Epidermal melanocyte (primary cell): ENCODE data around the gene SAMD4A.
"Not testable (repeated sequence)": the region's sequence is repeated elsewhere in the genome, so short reads cannot be mapped to it uniquely, and the experiment has no call there.

Experiments
- DNase-seq: peaks from one replicate; pipeline ENCODE4 v3.0.0; 2011; ENCODE audit warnings: low spot score; ENCODE audit not compliant: insufficient read length

The SAMD4A gene

GRCh38 chr14:54797556-54797955 is 230.6 kb downstream of the SAMD4A start:
- DNase-seq, result no peak

DNA sequence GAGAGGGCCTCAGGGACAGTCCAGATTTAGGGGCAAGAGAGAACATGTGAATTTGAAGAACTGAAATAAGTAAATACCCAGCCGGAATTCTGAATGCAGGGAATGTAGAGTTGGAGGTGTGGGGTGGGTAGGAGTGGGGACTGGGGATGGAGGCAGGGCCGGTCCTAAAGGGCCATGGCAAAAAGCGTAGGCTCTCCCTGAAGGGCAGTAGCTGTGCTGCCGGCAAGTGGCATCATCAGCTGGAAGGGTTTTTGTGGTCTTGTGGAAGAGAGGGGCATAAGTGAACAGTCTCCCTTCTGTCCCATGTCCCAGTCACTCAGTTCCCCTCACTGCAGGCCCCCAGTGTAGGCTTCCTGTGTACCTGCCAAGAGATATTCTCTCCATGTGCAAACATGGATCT is 231.1 kb downstream of the SAMD4A start:
- no peak for DNase-seq

DNA sequence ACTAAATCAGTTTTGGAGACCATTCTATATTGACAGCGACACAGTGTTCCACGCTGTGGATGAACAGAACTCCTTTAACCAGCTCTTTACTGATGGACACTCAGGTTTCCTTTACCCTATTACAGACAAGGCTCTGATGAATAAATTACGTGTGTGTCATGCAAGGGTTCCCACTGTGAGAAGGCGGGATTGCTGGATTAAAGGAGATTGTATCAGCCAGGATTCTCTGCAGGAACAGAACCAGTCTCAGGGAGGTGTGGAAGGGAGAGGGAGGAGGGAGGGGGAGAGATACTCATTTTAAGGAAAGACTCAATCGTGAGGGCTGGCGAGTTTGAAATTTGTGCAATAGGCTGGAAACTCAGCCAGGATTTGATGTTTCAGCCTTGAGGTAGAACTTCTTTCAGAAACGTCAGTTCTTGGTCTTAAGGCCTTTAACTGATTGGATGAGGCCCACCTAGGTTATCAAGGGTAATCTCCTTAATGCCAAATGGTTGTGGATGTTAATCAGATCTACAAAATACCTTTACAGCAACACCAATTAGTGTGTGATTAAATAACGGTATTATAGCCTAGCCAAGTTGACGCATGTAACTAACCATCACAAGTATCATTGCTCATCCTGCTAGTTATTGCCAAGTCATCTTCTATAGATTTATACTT is 231.7 kb downstream of the SAMD4A start:
- no peak for DNase-seq

GRCh38 chr14:54801482-54801881 is 234.6 kb downstream of the SAMD4A start:
- DNase-seq, result not testable (repeated sequence)

- no peak for DNase-seq
Observed at GRCh38 chr14:54803396-54803795, 236.5 kb downstream of the SAMD4A start.

DNA sequence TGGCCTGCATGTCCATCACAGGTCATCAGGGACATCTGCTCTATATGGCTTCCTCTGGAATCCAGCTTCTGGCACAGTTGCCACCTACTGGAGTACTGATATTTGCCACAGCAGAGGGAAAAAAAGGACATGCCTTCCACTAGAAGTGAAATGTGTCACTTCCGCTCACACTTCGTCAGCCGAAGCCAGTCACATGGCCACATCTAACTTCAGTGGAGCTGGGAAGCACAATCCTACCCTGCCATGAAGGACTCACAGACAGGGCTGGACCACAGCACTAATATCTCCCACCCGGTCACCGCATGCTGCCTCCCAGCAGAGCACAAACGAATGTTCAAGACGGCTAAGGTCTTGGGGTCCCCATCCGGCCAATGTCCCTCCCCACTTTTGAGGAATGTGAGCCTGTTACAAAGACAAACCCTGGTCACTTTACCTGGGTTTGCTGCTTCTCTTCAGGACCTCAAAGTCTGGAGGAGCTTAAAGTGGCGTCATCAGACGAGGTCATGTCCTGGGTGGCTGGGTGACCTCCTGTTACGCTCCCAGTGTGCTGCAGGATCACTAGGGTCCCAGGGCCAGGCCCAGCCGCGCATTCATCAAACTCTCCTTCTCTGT is 237.1 kb downstream of the SAMD4A start:
- DNase-seq, result no peak

- no peak for DNase-seq
Observed at GRCh38 chr14:54804538-54805041, 237.7 kb downstream of the SAMD4A start.

GRCh38 chr14:54805070-54805444 is 238.1 kb downstream of the SAMD4A start:
- no peak for DNase-seq

DNA sequence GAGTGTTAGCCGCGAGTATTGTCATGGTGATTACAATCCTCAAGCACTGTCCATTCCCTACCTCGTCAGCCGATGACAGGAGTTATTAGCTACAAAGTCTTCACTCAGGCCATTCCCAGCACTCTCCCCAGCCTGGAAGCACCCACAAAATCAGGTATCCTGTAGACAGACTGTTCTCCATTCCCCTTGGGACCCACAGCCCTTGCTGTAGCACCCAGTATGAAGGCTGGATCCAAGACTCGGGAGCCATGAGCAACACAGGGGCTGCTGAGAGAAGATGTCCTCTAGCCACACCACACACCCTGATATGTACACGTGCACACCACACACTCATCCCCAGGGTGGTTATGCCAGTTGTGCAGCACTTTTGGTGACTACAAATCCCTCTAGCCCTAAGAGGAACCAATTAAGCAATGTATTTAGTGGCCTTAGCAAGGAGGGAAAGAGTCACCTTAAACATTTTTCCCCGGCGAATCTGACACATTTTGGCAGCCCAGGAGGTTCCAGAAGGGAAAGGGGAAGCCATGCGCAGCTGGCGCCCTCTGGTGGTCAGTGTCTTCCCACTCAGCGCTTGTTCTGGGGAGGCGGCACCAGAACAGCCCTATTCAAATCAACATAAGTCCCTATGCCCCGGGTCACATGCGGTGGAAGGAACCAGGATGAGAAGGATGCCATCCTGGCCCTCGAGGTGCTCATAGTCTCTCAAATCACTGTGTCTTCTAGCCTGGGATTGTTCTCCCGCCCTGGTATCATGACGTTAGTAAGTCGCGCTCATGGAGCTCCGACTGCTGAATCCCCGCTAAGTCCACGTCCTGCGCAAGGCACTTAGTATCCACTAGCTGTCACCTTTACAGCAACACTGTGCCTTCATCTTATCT is 238.8 kb downstream of the SAMD4A start:
- peak; percentile 66 for DNase-seq

- DNase-seq, result no peak
Observed at GRCh38 chr14:54806616-54807015, 239.7 kb downstream of the SAMD4A start.

- DNase-seq, result no peak
Observed at GRCh38 chr14:54807428-54807827, 240.5 kb downstream of the SAMD4A start.

DNA sequence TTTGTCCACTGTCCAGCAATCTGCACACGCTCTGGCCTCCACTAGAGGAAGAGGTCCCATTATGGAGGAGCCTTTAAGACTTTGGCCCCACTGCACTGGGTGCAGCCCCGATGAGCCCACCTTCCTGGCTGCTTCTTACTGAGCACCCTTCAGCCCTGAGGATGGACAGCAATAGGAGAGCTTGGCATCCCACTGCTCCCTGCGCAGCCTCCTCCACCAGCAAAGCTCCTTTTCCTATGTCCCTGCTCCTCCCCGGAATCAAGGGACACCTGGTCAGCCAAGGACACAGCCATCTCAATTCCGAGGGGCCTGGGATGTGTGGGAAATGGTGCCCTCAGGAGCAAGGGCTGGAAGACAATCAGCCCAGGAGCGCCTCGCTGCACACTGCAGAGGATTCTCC is 241.0 kb downstream of the SAMD4A start:
- DNase-seq, result no peak

- no peak for DNase-seq
Observed at GRCh38 chr14:54808326-54809161, 241.6 kb downstream of the SAMD4A start.

DNA sequence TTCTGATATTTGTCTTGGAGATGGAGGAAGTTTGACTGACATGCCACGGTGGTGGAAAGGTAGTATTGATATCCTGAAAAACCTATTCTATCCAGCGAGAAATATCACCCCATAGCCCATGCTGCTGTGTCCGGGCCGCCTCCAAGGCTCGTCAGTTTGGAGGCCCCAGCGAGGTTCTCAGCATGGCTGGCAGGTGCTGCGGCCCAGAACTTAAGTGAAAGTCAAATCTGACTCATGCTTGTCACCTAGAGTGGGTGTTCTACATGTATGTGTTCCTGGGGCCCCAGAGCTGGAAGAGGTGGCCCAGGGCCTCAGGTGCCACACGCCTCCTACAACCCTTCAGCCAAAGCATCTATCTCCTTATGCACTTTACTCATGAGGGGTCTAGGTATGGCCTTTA is 242.8 kb downstream of the SAMD4A start:
- DNase-seq, result no peak

DNA sequence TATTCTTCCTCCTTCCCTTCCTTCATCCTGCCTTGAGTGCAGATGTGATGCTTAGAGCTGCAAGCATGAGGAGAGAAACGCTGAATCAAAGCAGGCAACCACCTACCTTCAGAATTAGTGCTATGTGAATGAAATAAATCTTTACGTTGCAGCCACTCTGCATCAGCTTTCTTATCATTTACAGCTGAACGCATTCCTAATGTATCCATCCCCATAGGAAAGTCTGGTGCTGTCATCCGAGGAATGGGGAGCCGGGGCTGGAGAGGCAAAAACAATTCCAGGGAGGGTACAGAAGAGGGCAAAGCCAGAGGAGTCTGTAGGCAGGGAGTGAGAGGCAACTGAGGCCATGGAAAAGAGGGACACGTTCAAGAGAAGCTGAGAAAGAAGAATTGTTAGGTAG is 245.7 kb downstream of the SAMD4A start:
- no peak for DNase-seq

- DNase-seq, result no peak
Observed at GRCh38 chr14:54813081-54813480, 246.2 kb downstream of the SAMD4A start.

GRCh38 chr14:54814076-54814475 is 247.1 kb downstream of the SAMD4A start:
- DNase-seq, result no peak

DNA sequence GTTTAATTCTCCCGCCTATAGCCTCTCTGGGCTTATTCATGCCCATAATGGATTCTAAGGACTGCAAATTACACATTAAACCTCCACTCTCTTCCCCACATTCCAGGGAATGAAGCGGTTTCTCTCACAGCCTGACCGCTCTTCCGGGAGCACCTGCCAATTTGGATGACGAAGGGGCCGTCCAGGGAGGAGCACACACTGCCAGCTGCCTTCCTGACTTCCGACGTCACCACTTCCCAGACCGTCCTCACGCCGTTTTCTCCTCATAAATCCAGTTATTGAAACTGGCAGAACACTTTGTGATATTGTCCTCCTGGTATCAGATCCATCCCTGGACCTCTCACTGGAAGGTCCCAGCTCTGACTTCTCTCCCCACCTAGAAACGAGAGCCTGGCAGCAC is 248.1 kb downstream of the SAMD4A start:
- no peak for DNase-seq

DNA sequence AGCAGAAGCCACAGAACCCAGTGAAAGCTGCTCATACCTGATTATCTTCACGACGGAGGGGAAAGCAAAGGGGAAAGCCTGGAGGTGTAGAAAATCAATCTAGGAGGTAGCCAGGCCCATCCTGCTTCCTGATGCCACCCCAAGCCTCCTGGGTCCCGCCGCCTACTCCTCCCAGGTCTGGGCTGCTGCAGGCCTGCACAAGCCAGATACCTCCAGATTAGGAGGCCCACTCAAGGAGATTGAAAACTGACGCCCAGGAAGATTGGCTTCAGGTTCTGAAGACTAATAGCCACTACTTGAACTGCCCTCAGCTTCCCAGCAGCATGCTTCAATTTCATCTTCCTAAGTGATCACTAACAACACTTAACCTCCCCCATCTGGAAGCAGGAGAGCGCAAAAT is 248.6 kb downstream of the SAMD4A start:
- no peak for DNase-seq

GRCh38 chr14:54816450-54816849 is 249.5 kb downstream of the SAMD4A start:
- no peak for DNase-seq

DNA sequence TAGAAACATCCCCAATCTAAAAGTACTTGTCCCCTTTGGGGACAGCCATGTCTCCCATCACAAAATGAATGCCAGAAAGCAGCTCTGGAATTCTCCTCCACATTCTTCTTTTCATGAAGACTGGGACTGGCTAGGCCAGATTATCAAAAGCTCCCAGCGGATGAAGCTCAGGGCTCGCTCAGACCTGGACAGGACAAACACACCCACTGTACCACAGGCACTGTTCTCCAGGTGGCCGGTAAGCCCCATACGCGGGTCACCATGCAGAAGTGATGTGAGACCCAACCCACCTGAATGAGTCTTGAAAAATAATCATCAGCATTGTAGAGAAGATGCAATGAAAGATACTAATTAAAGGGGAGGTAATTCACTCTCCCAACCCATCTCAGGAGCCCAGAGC is 250.6 kb downstream of the SAMD4A start:
- DNase-seq, result no peak
